Activated naive CD8-positive, alpha-beta T cell (primary cell): ENCODE results near the gene EPHB2.
"Not testable (repeated sequence)": the region's sequence is repeated elsewhere in the genome, so short reads cannot be mapped to it uniquely, and the experiment has no call there.

Source experiments
- H3K27ac Mint-ChIP-seq: one replicate; pipeline ENCODE4 v1.8.0; 2021; ENCODE audit warnings: mixed read lengths
- H3K27me3 Mint-ChIP-seq: one replicate; pipeline ENCODE4 v1.8.0; 2021; ENCODE audit warnings: mixed read lengths
- H3K36me3 Mint-ChIP-seq: one replicate; pipeline ENCODE4 v1.8.0; 2021; ENCODE audit warnings: mixed read lengths
- H3K4me1 Mint-ChIP-seq: one replicate; pipeline ENCODE4 v1.8.0; 2021; ENCODE audit warnings: low read depth, mixed read lengths
- H3K4me3 Mint-ChIP-seq: one replicate; pipeline ENCODE4 v1.8.0; 2021; ENCODE audit warnings: mild to moderate bottlenecking, mixed read lengths
- H3K9me3 Mint-ChIP-seq: one replicate; pipeline ENCODE4 v1.8.0; 2021; ENCODE audit warnings: low read depth, mixed read lengths

The EPHB2 gene

DNA sequence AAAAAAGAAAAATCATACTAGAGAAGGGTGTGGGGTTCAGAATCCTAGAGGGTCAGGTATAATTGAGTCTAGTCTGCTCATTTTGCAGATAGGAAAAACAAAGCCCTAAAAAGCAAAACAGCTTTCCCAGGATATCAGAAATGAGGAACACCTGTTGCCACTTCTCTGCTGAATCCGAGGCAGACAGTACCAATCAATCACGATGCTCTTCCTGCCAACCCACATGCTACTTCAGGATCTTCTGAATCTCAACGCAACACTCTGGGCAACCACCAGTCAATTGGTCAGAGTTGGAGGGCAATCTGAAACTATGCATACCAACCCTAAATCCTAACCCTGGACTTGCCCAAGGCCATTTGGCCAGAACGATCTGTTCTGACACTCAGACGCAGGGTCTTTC is 128.3 kb downstream of the EPHB2 start:
- H3K27me3 Mint-ChIP-seq: peaks cover 9% of the 10 kb centered on the region
- H3K27ac Mint-ChIP-seq: no peak overlapping the region
- H3K9me3 Mint-ChIP-seq: no peaks in the 10 kb centered on the region
- H3K4me3 Mint-ChIP-seq: no peak overlapping the region
- no peaks in the 10 kb centered on the region for H3K36me3 Mint-ChIP-seq
- no peaks in the 10 kb centered on the region for H3K4me1 Mint-ChIP-seq

- H3K4me1 Mint-ChIP-seq: no peaks in the 10 kb centered on the region
- no peak overlapping the region for H3K4me3 Mint-ChIP-seq
- no peak overlapping the region for H3K27ac Mint-ChIP-seq
- no peaks in the 10 kb centered on the region for H3K36me3 Mint-ChIP-seq
- H3K27me3 Mint-ChIP-seq: peaks cover 11% of the 10 kb centered on the region
- H3K9me3 Mint-ChIP-seq: no peaks in the 10 kb centered on the region
Observed at GRCh38 chr1:22839806-22840205, 129.2 kb downstream of the EPHB2 start.

GRCh38 chr1:22841142-22841541 is 130.5 kb downstream of the EPHB2 start:
- Mint-ChIP-seq H3K36me3 (no peaks in the 10 kb centered on the region), H3K4me3 (no peak overlapping the region), H3K27ac (no peak overlapping the region), H3K27me3 (peaks cover 11% of the 10 kb centered on the region), H3K9me3 (no peaks in the 10 kb centered on the region), H3K4me1 (no peaks in the 10 kb centered on the region)

- no peaks in the 10 kb centered on the region for H3K4me1 Mint-ChIP-seq
- peaks cover 12% of the 10 kb centered on the region for H3K27me3 Mint-ChIP-seq
Observed at GRCh38 chr1:22841860-22842281, 131.2 kb downstream of the EPHB2 start.

DNA sequence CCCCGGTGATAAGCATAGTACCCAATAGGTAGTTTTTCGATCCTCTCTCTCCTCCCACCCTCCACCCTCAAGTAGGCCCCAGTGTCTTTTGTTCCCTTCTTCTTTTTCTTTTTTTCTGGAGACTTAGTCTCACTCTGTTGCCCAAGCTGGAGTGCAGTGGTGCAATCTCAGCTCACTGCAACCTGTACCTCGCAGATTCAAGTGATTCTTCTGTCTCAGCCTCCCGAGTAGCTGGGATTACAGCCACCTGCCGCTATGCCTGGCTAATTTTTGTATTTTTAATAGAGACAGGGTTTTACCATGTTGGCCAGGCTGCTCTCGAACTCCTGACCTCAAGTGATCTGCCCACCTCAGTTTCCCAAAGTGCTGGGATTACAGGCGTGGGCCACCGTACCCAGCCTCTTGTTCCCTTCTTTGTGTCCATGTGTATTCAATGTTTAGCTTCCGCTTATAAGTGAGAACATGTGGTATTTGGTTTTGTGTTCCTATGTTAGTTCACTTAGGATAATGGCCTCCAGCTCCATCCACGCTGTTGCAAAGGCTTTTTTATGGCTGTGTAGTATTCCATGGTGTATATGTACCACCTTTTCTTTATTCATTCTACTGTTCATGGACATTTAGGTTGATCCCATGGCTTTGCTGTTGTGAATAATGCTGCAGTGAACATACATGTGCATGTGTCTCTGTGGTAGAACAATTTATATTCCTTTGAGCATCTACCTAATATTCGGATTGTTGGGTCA is 133.0 kb downstream of the EPHB2 start:
- not testable (repeated sequence) for H3K36me3 Mint-ChIP-seq, H3K27ac Mint-ChIP-seq, H3K9me3 Mint-ChIP-seq, H3K4me3 Mint-ChIP-seq, H3K4me1 Mint-ChIP-seq
- peaks cover 18% of the 10 kb centered on the region for H3K27me3 Mint-ChIP-seq

More at GRCh38 chr1:22841860-22842281, 131.2 kb downstream of the EPHB2 start:
- Mint-ChIP-seq H3K9me3 (no peaks in the 10 kb centered on the region), H3K27ac (no peak overlapping the region), H3K36me3 (no peaks in the 10 kb centered on the region), H3K4me3 (no peak overlapping the region)

- Mint-ChIP-seq H3K9me3 (no peaks in the 10 kb centered on the region), H3K4me1 (no peaks in the 10 kb centered on the region), H3K36me3 (no peaks in the 10 kb centered on the region), H3K4me3 (no peak overlapping the region), H3K27me3 (peaks cover 19% of the 10 kb centered on the region), H3K27ac (no peak overlapping the region)
Observed at GRCh38 chr1:22844621-22845020, 134.0 kb downstream of the EPHB2 start.

- Mint-ChIP-seq H3K4me1 (no peaks in the 10 kb centered on the region), H3K36me3 (no peaks in the 10 kb centered on the region), H3K27ac (no peak overlapping the region), H3K4me3 (no peak overlapping the region), H3K9me3 (no peaks in the 10 kb centered on the region), H3K27me3 (peaks cover 19% of the 10 kb centered on the region)
Observed at GRCh38 chr1:22845398-22845935, 134.8 kb downstream of the EPHB2 start.

DNA sequence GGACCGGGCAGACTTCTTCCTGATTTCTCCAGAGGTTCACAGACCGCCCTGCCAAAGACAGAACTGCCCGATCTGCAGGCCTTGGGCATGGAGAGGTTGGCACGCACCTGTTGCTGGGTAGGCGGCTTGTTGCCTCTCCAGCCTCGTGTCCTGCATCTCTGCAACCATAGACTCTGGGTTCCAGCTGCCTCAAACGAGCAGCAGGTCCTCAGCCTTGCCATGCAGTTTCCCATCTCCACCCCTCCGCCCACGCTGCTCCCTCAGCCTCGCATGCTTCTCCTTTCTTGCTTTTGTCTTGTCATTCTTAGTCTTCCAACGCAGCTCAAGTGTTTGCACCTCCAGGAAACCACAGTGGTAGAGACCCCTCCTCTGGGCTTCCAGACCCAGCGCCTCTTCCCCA is 135.8 kb downstream of the EPHB2 start:
- no peaks in the 10 kb centered on the region for H3K36me3 Mint-ChIP-seq
- H3K4me1 Mint-ChIP-seq: no peaks in the 10 kb centered on the region
- no peak overlapping the region for H3K4me3 Mint-ChIP-seq
- no peaks in the 10 kb centered on the region for H3K9me3 Mint-ChIP-seq
- peaks cover 19% of the 10 kb centered on the region for H3K27me3 Mint-ChIP-seq
- H3K27ac Mint-ChIP-seq: no peak overlapping the region

DNA sequence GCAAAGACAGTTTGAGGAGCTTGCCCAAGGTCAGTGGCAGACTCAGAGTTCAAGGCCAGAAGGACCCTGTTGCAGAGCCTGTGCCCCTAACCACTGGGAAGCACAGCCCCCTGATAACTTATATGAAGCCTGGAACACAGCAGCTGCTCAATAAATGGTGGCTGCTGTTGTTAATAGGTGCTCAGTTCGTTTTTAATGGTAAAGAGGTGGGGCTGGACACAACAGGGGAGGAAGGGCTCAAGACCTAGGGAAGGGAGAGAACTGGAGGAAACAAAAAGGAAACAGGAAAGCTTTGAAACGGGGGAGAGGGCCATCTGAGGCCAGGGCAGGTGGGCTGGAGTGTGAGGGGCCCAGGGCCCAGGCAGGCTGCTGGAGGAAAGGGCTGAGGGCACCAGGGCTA is 136.6 kb downstream of the EPHB2 start:
- Mint-ChIP-seq H3K36me3 (no peaks in the 10 kb centered on the region), H3K9me3 (no peaks in the 10 kb centered on the region), H3K27ac (no peak overlapping the region)

GRCh38 chr1:22847709-22848108 is 137.1 kb downstream of the EPHB2 start:
- Mint-ChIP-seq H3K36me3 (no peaks in the 10 kb centered on the region), H3K9me3 (no peaks in the 10 kb centered on the region), H3K4me1 (no peaks in the 10 kb centered on the region), H3K27me3 (peaks cover 24% of the 10 kb centered on the region), H3K4me3 (no peak overlapping the region), H3K27ac (no peak overlapping the region)

More for the DNA sequence above, 136.6 kb downstream of the EPHB2 start:
- H3K4me3 Mint-ChIP-seq: no peak overlapping the region
- H3K4me1 Mint-ChIP-seq: no peaks in the 10 kb centered on the region
- peaks cover 24% of the 10 kb centered on the region for H3K27me3 Mint-ChIP-seq

DNA sequence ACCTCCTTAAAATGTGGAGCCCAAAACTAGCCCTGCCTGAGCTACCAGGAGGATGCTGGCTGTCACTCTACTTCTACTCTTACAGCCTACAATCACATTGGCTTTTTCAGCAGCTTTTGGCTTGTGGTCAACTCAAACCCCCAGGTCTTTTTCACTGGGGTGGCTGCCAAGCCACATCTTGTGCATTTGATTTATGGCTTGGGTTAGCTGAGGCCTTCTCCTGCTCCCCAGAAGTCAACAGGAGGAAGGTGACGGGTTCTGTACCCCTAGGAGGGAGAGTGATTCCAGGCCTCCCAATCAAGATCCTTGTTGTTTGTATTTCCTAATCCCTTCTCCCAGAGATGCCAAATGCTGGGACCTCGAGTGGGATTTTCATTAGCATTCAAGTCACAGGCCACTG is 137.8 kb downstream of the EPHB2 start:
- H3K9me3 Mint-ChIP-seq: no peaks in the 10 kb centered on the region
- H3K27me3 Mint-ChIP-seq: peaks cover 22% of the 10 kb centered on the region
- no peak overlapping the region for H3K4me3 Mint-ChIP-seq
- H3K4me1 Mint-ChIP-seq: no peaks in the 10 kb centered on the region
- no peaks in the 10 kb centered on the region for H3K36me3 Mint-ChIP-seq
- H3K27ac Mint-ChIP-seq: no peak overlapping the region

- H3K4me1 Mint-ChIP-seq: no peaks in the 10 kb centered on the region
- no peaks in the 10 kb centered on the region for H3K9me3 Mint-ChIP-seq
- no peak overlapping the region for H3K4me3 Mint-ChIP-seq
- H3K27ac Mint-ChIP-seq: no peak overlapping the region
- no peaks in the 10 kb centered on the region for H3K36me3 Mint-ChIP-seq
- peaks cover 17% of the 10 kb centered on the region for H3K27me3 Mint-ChIP-seq
Observed at GRCh38 chr1:22849770-22850169, 139.1 kb downstream of the EPHB2 start.

- H3K27me3 Mint-ChIP-seq: peaks cover 17% of the 10 kb centered on the region
- H3K4me3 Mint-ChIP-seq: no peak overlapping the region
- H3K9me3 Mint-ChIP-seq: no peaks in the 10 kb centered on the region
- H3K27ac Mint-ChIP-seq: no peak overlapping the region
- no peaks in the 10 kb centered on the region for H3K36me3 Mint-ChIP-seq
- H3K4me1 Mint-ChIP-seq: no peaks in the 10 kb centered on the region
Observed at GRCh38 chr1:22850281-22850680, 139.6 kb downstream of the EPHB2 start.

GRCh38 chr1:22850681-22851080 is 140.0 kb downstream of the EPHB2 start:
- Mint-ChIP-seq H3K4me1 (no peaks in the 10 kb centered on the region), H3K9me3 (no peaks in the 10 kb centered on the region), H3K27me3 (peaks cover 18% of the 10 kb centered on the region), H3K27ac (no peak overlapping the region), H3K36me3 (no peaks in the 10 kb centered on the region), H3K4me3 (no peak overlapping the region)

DNA sequence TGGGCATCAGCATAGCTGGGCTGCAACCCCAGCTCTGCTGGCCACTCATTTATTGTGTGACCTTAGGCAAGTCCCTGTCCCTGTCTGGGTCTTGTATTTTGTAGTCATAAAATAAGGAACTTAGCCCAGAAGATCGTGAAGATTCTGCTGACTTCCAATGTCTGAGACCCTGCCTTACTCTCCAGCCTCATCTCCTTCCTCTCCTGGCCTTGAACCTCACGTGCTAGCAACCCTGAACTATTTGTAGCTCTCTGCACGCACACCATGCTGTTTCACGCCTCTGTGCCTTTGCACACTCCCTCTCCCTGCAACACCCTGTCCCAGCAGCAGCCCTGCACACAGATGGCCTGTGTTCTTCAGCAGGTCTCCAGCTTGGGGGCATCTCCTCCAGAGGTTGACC is 140.9 kb downstream of the EPHB2 start:
- no peaks in the 10 kb centered on the region for H3K36me3 Mint-ChIP-seq
- no peak overlapping the region for H3K27ac Mint-ChIP-seq
- H3K4me3 Mint-ChIP-seq: no peak overlapping the region
- H3K4me1 Mint-ChIP-seq: no peaks in the 10 kb centered on the region
- H3K9me3 Mint-ChIP-seq: no peaks in the 10 kb centered on the region
- H3K27me3 Mint-ChIP-seq: peaks cover 18% of the 10 kb centered on the region

GRCh38 chr1:22852144-22852655 is 141.6 kb downstream of the EPHB2 start:
- Mint-ChIP-seq H3K36me3 (no peaks in the 10 kb centered on the region), H3K4me1 (no peaks in the 10 kb centered on the region), H3K27ac (no peak overlapping the region), H3K9me3 (no peaks in the 10 kb centered on the region), H3K27me3 (peaks cover 14% of the 10 kb centered on the region), H3K4me3 (no peak overlapping the region)
